ENCODE data around the gene TMEM88.

GRCh38 chr17:7838090-7839075, 16.5 kb upstream of the TMEM88 start:
- TF ChIP-seq CTCF (conservative IDR thresholded peaks at IDR 0.05; ENCODE audit: low read length), result no peak
- no peak for TF ChIP-seq EZH2phosphoT487 (IDR thresholded peaks at IDR 0.05; ENCODE audit: borderline replicate concordance)

Measured in Loucy (cell line).